ENCODE data around the gene FAM151A.

DNA sequence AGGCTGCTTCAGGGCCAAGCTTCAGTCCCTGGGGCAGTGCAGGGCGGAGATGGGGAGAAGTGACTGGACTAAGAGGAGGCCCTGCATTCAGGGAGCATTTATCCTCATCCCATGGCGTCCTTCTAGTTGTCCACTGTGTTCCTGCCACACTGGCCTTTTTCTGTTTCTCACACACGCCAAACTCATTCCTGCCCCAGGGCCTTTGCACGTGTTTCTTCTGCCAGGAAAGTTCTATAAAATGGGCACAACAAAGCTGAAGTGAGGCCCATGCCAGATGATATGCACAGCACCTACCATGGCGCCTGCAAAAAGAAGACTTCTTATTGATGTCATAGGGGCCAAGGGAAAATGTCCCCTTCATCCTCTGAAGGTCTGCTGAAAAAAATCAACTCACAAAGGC, 42.5 kb upstream of the FAM151A start:
- TF ChIP-seq EZH2phosphoT487 (IDR thresholded peaks at IDR 0.05; ENCODE audit: low read depth, severe bottlenecking, unreplicated experiment) (no peak), EZH2 (IDR thresholded peaks at IDR 0.05; ENCODE audit: borderline replicate concordance) (no peak)
- TF ChIP-seq, protein P1, sequence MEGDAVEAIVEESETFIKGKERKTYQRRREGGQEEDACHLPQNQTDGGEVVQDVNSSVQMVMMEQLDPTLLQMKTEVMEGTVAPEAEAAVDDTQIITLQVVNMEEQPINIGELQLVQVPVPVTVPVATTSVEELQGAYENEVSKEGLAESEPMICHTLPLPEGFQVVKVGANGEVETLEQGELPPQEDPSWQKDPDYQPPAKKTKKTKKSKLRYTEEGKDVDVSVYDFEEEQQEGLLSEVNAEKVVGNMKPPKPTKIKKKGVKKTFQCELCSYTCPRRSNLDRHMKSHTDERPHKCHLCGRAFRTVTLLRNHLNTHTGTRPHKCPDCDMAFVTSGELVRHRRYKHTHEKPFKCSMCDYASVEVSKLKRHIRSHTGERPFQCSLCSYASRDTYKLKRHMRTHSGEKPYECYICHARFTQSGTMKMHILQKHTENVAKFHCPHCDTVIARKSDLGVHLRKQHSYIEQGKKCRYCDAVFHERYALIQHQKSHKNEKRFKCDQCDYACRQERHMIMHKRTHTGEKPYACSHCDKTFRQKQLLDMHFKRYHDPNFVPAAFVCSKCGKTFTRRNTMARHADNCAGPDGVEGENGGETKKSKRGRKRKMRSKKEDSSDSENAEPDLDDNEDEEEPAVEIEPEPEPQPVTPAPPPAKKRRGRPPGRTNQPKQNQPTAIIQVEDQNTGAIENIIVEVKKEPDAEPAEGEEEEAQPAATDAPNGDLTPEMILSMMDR (IDR thresholded peaks at IDR 0.05; ENCODE audit: poor library complexity), result no peak
